HG03280 (cell line): ENCODE data around the gene UCKL1.
"Not testable (repeated sequence)": the region's sequence is repeated elsewhere in the genome, so short reads cannot be mapped to it uniquely, and the experiment has no call there.

Source experiments
- ATAC-seq: cut with Tn5 transposase; IDR thresholded peaks from one replicate; pipeline ENCODE4 v1.9.1; 2021; ENCODE audit warnings: mild to moderate bottlenecking, moderate library complexity; ENCODE audit not compliant: unreplicated experiment

Gene UCKL1

DNA sequence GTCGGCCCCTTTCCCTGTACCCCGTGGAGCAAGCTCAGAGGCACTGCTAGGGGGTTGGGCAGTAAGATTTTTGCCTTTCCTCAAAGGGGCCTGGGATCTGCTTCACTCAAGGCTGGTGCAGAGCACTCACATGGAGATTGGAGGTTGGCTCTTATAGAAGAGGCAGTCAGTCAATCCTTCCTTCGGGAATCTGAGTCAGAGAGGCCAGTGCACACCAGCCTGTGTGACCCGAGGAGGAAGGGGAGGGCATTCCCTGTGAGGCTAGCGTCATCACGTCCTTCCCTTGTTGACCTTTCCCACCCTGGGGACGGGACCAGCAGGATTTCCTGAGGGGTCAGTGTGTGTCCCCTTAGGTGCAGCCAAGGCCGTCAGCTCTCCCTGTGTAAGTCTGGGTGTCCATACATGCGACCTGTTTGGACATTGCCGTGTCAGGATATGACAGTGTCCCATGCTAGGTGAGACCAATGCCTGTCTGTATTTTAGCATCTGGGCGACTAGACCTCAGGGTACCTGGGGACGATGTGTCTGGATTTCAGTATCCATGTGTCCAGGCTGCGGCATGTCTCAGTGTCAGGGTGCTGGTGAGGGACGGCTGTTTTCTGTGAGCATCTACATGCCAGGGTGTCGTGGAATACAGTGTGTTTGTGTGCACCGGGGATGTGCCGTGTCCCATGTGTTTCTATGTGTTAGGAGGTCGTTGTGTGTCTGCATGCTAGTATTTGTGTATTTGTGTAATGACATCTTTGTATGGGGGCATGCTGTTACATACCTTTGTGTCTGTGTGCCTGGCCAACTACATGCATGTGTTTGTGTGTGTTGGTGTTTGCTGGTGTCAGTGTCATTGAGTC lies 16.3 kb upstream of the UCKL1 start:
- no peak for ATAC-seq

DNA sequence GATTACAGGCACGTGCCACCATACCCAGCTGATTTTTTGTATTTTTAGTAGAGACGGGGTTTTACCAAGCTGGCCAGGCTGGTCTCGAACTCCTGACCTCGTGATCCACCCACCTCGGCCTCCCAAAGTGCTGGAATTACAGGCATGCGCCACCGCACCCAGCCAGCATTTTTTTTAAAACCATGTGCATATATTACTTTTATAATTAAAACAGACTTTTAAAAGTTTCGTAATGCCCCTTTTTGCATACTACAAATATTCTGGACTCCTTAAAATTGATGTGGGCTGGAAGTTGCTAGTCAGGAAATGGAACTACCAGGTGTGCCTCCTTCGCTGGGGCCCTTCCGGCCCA lies 15.7 kb upstream of the UCKL1 start:
- ATAC-seq: not testable (repeated sequence)

DNA sequence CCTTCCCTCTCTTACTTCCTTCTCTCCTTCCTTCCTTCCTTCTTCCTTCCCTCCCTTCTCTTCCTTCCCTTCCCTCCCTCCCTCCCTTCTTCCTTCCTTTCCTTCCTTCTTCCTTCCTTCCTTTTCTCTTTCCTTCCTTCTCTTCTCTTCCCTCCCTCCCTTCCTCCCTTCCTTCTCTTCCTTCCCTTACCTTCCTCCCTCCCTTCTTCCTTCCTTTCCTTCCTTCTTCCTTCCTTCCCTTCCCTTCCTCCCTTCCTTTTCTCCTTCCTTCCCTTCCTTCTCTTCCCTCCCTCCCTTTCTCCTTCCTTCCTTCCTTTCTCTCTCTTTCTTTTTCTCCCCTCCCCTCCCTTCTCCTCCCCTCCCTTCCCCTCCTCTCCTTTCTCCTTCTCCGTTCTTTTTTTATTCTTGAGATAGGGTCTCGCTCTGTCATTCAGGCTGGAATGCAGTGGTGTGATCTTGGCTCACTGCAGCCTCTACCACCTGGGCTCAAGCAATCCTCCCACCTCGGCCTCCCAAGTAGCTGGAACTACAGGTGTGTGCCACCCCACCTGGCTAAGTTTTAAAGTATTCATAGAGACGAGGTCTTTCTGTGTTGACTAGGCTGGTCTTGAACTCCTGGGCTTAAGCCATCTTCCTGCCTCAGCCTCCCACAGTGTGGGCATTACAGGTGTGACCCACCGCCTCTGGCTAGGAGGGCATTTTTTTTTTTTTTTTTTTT lies 14.7 kb upstream of the UCKL1 start:
- no peak for ATAC-seq

DNA sequence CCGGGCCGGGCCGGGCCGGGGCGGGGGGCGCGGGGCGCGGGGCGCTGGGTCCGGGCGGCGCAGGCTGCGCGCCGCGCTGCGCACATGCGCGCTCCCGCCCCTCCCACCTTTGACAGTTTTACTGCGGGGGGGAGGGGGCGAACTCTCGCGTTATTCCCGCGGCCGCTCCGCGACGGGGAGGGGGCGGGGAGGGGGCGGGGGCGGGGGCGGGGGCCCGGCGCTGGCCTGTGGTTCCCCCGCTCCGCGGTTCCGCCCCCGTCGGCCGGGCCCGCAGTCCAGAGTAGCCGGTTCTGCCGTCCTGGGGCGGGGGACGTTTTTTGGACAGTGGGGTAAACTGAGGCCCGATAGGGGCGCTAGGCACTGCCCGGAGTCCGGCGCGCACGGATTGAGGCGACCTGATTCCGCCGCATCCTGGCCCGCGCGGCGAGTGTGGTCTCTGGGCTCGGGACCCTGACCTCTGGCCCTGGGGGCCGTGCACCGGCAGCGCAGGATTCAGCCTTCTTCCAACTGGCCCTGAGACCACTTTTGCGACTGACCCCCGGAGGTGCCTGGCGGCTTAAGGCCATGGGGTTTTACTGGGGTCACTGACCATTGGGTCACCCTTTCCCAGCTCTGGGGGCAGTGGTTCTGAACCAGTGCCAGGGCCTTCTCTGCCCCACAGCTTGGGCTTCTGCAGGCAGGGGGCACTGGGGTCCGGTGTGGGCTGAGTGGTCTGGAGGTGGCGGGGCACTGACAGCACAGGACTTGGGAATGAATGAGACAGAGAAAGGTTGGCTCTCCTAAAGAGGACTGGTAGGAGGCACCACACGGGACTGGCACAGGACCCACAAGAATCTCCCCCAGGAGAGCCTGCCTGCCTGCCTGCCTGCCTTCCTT lies 13.9 kb upstream of the UCKL1 start, which contains the start of gene ZNF512B:
ZNF512B (minus strand) TSS at position 93 of the 876 bp plus-strand sequence. CDS start 1,980 bp downstream, outside the sequence.
- ATAC-seq: no peak

DNA sequence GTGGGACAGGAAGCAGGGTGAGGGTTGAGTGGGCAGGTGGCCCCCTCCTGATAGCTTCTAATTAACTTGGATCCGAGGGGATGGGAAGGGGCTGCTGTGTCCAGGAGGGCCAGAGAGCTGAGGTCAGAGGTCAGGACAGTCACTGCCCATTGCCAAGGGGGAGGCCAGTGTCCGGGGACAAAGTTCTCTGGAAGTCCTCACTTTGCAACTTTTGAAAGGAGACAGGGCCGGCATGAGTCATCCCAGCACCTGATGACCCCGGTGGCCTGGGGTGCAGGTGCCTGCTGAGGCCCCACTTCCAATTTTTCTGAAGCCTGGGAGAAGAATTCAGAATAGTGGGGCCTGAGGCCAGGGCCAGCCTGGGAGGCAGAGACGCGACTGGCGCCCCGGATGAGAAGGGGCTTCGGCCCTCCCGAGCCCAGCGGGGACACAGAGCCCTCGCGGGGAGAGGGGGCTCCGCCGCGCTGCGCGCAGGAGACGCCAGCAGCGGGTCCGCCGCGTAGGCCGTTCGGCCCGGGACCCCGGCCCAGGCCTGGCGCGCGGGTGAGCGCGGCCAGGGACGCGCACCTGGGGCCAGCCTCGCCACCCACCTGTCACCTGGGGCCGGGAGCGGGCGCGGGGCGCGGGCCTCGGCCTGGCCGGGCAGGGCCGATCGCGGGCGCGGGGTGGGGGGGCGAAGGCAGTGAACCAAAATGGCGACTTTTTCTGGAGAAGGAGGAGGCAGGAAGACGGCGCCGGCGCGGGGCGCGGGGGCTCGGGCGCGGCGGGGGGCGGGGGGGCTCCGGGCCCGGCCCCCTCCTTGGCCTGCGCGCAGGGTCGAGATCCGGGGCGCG lies 12.9 kb upstream of the UCKL1 start:
- ATAC-seq: no peak

DNA sequence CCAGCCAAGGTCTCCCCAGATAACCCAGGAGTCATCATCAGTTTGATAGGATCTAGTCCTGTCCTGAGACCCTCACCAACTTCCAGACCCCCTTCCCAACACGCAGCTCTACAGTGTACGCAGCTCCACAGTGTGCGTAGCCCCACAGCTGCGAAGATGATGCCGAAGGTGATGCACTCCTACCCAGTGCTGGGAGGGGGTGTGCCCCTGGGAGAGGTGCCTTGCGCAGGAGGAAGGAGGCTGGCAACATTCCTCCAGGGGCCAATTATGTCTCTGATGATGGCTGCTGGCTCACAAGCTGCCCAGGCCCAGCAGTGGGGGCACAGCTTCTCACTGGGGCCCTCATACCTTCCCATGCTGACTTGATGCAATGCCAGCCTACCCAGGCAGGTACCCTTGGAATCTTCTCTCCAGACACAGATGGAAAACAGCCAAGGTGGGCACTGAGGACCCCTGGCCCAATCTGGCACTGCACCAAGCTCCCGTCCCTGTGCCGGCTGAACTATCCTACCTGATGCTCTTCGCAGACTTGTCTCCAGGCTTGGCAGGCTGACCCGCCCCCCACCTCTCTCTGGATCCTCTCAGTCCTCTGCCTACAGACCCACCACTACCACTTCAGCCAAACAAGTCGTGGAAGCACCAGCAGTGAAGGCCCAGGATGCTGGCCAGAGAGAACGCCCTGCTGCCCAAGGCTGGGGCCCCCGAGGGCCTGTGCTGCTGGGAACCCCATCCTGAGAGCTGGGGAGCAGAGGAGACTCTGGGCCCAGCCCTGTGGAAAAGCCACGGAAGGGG lies 12.1 kb upstream of the UCKL1 start:
- no peak for ATAC-seq

DNA sequence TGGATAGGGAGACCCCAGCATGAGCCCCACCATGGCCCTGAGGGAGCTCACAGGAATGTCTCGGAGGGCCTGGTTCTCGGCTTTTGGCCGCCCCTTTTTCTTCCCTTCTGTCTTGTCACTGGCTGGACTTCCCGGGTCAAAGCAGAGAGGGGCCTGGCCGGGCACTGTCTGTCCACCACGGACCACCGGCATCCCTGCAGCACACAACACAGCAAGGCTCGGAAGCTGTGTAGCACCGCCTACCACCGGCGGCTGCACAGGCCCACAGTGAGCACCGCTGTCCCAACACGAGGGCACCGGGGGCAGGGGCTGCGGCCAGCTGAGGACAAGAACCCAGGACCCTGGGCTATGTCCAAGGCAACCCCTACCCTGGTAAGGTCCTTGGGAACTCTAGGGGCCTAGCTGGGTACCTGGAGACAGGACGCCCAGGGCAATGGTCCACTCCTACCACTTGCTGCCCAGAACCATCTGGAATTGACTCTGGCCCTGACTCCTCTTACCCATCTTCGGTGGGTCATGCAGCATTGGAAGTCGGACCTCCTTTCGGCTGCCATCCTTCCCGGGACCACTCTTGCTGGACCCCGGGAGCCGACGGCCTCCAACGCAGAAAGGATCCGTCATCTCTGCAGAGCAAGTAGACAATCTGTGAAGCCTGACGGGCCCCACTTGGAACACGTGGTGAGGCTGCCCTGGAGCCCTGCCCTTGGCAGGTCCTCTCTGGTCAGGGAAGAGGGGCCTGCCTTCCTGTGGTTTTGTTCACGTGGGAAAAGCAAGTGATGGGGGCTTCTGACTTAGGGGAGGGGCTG lies 11.3 kb upstream of the UCKL1 start:
- no peak for ATAC-seq

DNA sequence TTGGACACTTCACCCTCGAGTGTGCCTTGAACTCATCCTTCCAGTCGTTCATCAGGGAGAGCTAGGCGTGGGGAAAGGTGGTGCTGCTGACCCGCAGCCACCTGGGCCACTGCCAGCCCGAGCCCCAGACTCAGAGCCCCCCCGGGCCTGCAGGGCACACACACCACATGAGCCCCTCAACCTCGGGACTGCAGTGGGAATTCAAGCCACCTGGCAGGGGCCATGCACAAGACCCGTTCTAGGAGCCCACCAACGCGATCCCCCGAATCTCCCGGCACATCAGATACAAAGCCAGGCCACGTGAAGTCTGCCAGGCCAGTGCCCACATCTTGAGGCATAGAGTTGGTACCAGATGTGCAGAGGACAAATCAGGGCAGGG lies 10.7 kb upstream of the UCKL1 start:
- ATAC-seq: no peak

DNA sequence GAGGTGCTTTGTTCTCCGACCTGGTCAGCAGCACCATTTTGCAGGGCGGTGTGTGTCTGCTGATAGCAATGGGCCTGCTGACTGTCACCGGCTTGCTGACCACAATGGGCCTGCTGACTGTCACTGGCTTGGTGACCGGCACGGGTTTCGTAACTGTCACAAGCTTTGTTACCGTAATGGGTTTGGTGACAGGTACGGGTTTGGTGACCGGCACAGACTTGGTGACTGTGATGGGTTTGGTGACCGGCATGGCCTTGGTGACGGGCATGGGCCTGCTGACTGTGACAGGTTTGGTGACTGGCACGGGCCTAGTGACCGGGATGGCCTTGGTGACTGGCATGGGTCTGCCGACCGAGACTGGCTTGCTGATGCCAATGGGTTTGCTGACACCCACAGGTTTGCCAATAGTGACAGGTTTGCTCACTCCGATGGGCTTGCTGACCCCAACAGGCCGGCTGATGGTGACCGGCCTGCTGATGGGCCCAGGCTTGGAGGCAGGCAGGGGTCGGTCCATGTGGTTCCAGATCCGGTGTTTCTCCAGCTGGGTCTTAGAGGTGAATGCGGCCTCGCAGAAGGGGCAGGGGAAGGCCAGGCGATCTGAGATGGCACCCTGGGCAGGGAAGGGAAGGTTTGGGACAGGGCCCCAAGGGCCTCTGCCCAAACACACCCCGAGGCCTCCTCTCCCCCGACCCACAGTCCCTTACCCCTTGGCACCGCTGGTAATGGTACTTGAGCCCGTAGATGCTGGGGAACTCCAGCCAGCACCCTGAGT lies 10.1 kb upstream of the UCKL1 start:
- ATAC-seq: no peak

DNA sequence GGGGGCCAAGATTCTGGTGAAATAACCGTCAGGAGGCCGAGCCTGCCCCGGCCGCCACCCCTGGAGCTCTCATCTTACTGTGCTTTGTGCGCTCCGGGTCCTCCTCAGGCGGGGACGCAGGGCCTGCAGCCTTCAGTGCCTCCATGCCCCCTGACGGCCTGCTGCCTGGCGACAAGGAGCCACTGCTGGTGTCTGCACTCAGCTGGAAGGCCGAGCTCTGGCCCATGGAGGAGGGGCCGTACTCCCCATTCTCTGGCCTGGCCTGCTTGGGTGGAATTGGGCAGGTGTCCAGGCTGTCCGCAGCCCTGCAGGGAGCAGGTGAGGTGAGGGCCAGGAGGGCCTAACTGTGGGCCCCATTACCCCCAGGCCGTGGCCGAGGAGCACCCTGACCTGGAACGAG lies 8.2 kb upstream of the UCKL1 start:
- no peak for ATAC-seq

DNA sequence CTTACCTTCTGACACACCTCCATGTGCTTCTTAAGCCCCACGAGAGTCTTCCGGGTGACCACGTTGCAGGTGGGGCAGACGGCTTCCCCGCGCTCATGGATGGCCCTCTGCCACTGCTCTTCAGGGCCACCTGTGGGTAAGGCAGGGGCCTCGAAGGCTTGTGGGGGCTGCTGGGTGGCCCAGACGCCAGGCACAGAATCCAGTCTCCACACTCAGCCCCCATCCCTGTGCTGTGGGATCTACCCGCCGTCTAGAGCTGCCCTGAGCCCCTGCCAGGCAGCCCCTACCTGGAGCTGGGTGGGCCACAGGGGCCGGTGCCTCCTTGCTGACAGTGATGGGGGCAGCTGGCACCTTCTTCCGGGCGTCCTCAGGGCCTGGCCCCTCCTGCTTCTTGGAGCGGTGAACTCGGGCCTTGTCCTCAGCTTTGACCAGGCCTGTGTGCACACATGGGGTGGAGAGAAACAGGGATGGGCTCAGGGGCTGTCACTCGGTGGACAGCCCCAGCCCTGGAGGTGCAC lies 7.6 kb upstream of the UCKL1 start:
- no peak for ATAC-seq

DNA sequence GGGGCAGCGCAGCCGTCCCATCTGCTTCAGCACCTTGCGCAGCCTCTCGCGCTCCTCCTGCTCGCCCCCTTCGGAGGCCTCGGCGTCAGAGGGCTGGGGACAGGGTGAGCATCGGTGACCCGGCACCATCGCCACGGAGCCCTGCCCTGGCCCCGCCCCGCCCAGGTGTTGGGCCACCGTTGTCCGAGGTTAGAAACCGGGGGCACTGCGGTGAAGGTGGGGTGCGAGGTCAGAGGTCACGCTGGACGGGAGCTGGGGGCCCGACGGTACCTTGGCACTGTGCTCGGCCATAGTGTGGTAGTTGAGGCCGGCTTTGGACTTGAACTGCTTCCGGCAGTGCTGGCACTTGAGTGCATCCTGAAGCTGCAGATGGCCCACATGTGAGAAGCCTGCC lies 7.1 kb upstream of the UCKL1 start:
- no peak for ATAC-seq

DNA sequence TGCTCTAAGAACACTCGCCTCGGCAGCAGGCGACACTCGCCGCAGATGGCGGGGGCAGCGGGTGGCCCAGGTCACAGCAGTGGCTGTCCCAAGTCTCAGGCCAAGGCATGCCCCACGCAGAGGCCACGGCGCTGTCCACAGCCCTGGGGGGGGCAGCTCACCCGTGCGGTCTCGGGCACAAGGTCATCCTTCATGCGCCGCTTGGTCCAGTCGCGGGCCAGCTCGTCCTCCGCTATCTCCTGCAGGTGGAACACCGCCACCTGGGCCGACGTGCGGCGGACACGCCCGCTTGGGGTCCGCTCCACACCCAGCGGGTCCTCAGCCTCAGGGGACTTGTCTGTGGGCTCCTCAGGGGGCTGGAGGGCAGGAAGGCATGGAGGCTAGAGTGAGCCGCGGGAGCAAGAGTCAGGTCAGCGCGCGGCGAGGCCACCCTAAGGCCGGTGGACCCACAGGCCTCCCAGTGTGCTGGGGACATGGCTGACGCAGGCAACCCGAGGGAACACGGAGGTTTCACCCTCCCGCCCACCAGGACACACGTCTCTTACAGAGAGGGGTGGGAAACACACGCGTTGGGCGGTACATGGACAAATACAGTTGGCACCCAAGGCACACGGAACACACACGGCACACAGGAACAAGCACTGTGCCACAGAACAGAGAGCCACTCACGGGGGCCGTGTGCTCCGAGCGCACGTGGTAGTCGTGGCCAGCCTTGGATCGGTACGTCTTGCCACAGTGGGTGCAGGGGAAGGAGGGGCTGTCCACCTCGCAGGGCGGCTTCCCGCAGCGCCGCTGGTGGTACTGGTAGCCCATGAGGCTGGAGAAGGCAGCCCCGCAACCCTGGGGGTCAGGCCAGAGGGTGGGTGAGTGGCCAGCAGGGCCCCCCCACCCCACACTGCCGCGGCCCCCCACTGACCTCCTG lies 6.5 kb upstream of the UCKL1 start:
- no peak for ATAC-seq

DNA sequence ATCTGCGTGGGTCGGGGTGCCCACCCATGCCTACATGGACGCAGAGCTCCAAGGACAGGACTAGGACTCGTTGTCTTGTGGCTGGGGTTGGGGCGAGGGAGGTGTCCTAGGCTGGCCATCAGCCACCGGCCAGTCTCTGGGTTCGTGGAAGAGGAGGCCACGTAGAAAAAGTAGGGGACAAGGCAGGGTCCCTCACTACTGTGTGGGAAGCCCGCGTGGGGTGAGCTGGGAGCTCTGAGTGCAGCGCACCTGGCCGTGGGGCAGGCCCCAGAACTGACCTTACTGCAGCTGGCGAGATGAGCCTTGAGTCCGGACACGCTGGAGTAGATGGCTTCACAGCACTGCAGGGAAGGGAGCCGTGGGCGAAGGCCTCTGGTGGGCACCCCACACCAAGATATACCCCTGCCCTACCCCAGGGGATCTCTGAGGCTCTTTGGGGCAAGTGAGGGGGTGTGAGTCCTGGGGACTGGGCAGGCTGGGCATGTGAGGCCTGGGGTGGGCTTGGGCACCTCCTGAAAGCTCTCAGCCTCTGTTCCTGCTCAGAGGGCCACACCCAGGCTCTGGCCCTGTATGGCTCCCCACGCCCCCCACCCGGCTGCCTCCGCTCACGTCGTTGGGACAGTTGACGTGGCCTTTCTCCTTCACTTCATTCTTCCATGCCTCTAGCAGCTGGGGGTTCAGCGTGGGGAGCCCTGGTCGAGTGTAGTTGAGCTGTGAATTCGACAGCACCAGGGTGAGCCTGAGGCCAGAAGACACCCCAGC lies 5.6 kb upstream of the UCKL1 start:
- ATAC-seq: no peak

DNA sequence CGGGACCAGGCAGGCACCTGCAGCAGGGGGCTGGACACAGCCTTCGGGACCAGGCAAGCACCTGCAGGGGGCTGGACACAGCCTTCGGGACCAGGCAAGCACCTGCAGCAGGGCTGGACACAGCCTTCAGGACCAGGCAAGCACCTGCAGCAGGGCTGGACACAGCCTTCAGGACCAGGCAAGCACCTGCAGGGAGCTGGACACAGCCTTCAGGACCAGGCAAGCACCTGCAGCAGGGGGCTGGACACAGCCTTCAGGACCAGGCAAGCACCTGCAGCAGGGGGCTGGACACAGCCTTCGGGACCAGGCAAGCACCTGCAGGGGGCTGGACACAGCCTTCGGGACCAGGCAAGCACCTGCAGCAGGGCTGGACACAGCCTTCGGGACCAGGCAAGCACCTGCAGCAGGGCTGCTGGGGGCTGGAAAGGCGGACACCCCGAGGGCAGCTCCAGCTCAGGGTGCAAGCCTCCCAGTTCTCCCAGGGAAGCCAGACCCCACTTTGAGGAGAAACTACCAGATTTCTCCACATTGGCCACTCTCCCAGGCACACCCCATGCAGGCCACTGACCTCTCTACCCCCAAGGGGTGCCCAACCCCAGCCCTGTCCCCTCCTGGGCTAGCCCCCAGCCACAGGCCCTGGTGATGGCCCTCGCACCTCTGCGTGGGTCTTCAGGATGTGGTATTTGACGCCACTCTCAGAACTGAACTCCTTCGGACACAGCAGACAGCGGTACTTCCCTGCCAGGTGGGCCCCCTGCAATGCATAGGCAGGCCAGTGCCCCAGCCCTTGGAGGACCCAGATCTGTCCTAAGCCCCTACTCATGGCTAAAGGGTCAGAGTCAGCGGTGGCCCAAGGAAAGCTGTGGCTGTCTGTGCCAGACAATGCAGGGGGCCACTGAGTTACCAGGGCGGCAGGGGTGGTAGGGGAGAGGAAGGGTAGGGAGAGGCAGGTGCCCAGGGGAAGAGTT lies 4.7 kb upstream of the UCKL1 start:
- ATAC-seq: not testable (repeated sequence)
